COLO829 (cell line): Measurements from ENCODE around the gene DRAXIN.

Experiments used
- DNase-seq: peaks from one replicate; pipeline ENCODE4 v3.0.0; 2012; ENCODE audit warnings: low spot score

Gene DRAXIN

GRCh38 chr1:11657654-11658053 lies 33.9 kb upstream of the DRAXIN start:
- DNase-seq: no peak

- DNase-seq: no peak
Observed at GRCh38 chr1:11658542-11658941, 33.0 kb upstream of the DRAXIN start.

- no peak for DNase-seq
Observed at GRCh38 chr1:11659748-11660147, 31.8 kb upstream of the DRAXIN start.

- DNase-seq: no peak
Observed at GRCh38 chr1:11661103-11661502, 30.4 kb upstream of the DRAXIN start.

GRCh38 chr1:11664336-11665065 lies 27.0 kb upstream of the DRAXIN start:
- no peak for DNase-seq

DNA sequence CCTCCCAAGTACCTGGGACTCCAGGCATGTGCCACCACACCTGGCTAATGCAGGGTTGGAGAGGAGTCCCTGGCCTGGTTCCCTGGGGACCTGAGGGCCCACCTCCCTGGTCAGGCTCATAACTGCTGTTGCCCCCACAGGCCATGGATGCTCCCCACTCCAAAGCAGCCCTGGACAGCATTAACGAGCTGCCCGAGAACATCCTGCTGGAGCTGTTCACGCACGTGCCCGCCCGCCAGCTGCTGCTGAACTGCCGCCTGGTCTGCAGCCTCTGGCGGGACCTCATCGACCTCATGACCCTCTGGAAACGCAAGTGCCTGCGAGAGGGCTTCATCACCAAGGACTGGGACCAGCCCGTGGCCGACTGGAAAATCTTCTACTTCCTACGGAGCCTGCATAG lies 23.0 kb upstream of the DRAXIN start:
- DNase-seq: no peak

GRCh38 chr1:11670747-11671146 lies 20.8 kb upstream of the DRAXIN start:
- DNase-seq: no peak

DNA sequence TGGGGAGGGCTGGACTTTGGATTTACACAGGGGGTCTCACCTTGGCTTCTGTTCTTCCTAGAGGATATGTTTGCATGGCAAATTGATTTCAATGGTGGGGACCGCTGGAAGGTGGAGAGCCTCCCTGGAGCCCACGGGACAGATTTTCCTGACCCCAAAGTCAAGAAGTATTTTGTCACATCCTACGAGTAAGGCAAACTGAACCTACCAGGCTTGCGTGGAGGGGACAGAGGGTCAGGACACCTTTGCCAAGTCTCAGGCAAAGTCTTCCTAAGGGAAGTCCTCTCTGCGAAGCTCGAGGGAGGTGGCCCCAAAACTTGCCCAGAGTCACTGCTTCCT lies 20.3 kb upstream of the DRAXIN start:
- DNase-seq: no peak

- no peak for DNase-seq
Observed at GRCh38 chr1:11671544-11672286, 19.8 kb upstream of the DRAXIN start.

- DNase-seq: no peak
Observed at GRCh38 chr1:11673089-11673769, 18.3 kb upstream of the DRAXIN start.

DNA sequence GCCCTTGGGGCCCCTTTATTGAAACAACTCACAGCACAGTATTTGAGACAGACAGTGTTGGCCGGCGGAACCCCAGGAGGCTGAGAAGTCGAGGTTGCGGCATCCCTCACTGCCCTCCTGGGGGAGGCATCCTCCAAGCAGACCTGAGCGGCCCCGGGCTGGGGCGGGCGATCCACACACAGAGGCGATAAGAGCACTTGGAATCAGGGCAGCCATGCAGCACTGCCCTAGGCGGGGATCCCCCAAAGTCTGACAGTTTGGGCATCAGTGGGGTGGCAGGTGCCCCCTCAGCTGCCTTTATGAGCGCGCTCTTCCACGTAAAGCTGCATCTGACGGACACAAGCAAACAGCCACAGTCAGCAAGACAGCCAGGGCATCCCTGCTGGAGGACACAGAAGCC lies 17.0 kb upstream of the DRAXIN start:
- no peak for DNase-seq

DNA sequence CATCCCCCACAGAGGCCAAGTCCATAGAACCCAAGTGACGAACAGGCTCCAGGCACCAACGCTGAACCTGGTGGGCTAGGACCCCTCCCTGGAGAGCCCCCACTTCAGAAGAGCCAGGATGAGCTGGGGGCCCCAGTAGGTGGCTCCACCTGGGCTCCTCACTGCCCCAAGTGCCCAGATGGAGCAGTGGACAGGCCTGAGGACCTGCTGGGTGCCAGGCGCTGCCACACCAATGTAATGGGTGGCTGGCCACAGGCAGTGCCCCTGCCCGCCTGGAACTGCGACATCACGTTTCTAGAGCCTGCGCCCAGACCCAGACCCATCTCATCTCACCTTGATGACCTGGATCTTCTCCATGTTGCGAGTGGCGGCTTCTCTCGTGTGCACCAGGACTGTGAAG lies 16.2 kb upstream of the DRAXIN start:
- no peak for DNase-seq

GRCh38 chr1:11676386-11677103 lies 15.0 kb upstream of the DRAXIN start:
- no peak for DNase-seq

DNA sequence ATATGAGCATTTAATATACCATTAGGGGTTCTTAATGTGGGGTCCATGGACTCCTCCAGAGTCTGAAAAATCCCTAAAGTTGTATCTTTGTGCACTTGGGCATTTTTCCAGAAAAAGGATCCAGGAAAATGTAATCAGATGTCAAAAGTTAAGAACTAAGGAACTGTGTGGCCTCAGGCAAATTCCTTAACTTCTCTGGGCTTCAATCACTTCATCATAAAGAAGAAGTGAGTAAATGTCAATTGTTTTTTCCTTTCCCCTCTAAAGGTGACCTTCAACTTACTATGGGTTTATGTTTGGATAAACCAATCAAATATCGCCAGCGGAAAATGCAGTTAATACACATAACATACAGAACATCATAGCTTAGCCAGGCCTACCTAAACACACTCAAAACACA lies 13.1 kb upstream of the DRAXIN start:
- no peak for DNase-seq

- no peak for DNase-seq
Observed at GRCh38 chr1:11680270-11681070, 11.0 kb upstream of the DRAXIN start.

- peak; percentile 79 for DNase-seq
Observed at GRCh38 chr1:11681071-11681771, 10.3 kb upstream of the DRAXIN start, which contains the start of gene MAD2L2. MAD2L2 (minus strand) TSS chr1:11681148; CDS start chr1:11680601, 547 bp downstream.

DNA sequence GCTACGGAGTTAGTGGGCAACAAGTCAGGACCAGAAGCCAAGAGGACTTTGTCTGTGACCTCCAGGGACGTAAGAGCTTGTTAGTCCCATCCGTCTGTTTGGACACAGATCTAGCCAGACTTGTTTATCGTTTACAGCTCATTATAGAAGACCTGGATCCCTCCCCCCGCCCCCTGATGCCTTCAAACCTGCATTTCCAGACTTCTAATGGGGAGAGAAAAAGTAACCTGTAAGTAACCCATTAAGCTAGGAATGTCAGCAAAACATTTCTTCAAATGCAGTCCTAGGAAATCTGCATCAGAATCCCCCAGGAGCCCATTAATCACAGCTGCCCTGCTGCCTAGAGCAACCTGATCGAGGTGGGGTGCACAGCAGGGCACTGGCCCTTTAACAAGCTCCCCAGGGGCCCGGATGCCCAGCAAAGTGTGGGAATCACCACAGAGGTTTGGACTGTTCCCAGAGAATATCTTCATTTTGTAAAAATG lies 9.2 kb upstream of the DRAXIN start:
- no peak for DNase-seq

- DNase-seq: no peak
Observed at GRCh38 chr1:11682799-11683198, 8.7 kb upstream of the DRAXIN start.

GRCh38 chr1:11684070-11684469 lies 7.4 kb upstream of the DRAXIN start:
- no peak for DNase-seq

GRCh38 chr1:11685210-11685752 lies 6.2 kb upstream of the DRAXIN start:
- DNase-seq: no peak

DNA sequence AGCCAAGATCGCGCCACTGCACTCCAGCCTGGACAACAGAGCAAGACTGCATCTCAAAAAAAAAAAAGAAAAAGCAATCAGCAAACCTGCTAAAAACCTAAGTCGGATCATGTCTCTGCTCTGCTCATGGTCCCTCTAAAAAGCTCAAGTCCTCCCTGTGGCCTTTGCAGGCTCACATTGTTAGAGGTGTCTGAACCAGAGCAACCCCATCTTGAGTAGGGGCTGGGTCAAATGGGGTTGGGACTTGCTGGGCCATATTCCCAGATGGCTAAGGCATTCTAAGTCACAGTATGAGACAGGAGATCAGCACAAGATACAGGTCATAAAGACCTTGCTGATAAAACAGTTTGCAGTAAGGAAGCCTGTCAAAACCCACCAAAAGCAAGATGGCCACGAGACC lies 3.0 kb upstream of the DRAXIN start:
- DNase-seq: no peak
